Measurements from ENCODE around the gene P2RY8.
"Not testable (repeated sequence)": the region's sequence is repeated elsewhere in the genome, so short reads cannot be mapped to it uniquely, and the experiment has no call there.

The P2RY8 gene

GRCh38 chrX:1537716-1538090 lies 718 bp upstream of the P2RY8 start:
- H3K9ac ChIP-seq (ENCODE audit: low read length); H3K36me3 ChIP-seq (ENCODE audit: control insufficient read depth, insufficient read depth, low read length); H3K4ac ChIP-seq (ENCODE audit: low read depth, low read length); H2BK120ac ChIP-seq (ENCODE audit: low read depth, low read length); H3K4me3 ChIP-seq (ENCODE audit: low read length); DNase-seq; H2BK5ac ChIP-seq (ENCODE audit: low read length); H3K79me1 ChIP-seq (ENCODE audit: low read length); H4K8ac ChIP-seq (ENCODE audit: low read depth, low read length); H3K18ac ChIP-seq (ENCODE audit: low read length); H3K4me2 ChIP-seq (ENCODE audit: low read length); H3K27me3 ChIP-seq (ENCODE audit: insufficient read depth, low read length, poor library complexity); H2BK15ac ChIP-seq (replicated peaks; ENCODE audit: low read depth); H3K23ac ChIP-seq (ENCODE audit: low read length); H4K5ac ChIP-seq (ENCODE audit: low read length); H3K4me1 ChIP-seq (ENCODE audit: control insufficient read depth, low read depth, low read length); H3K27ac ChIP-seq (ENCODE audit: low read depth, low read length); H3K79me2 ChIP-seq (ENCODE audit: control insufficient read depth, insufficient read depth, low read length); H3K56ac ChIP-seq (ENCODE audit: low read length); H2AK5ac ChIP-seq (ENCODE audit: low read length): not testable (repeated sequence)
- no CpG with 5 or more reads among the region's 7 CpGs for WGBS (ENCODE audit: extremely low coverage, insufficient coverage, low lambda C conversion rate)

GRCh38 chrX:1536712-1537030 lies 314 bp downstream of the P2RY8 start:
- H3K79me2 ChIP-seq (ENCODE audit: control insufficient read depth, insufficient read depth, low read length), result no peaks in the 10 kb centered on the region
- H3K18ac ChIP-seq (ENCODE audit: low read length), result no peak overlapping the region
- no peak overlapping the region for H4K5ac ChIP-seq (ENCODE audit: low read length)
- H4K8ac ChIP-seq (ENCODE audit: low read depth, low read length), result no peak overlapping the region
- no CpG with 5 or more reads among the region's 17 CpGs for WGBS (ENCODE audit: extremely low coverage, insufficient coverage, low lambda C conversion rate)
- H3K79me1 ChIP-seq (ENCODE audit: low read length), result no peaks in the 10 kb centered on the region
- no peak overlapping the region for H3K56ac ChIP-seq (ENCODE audit: low read length)
- H2AK5ac ChIP-seq (ENCODE audit: low read length), result no peak overlapping the region
- no peak overlapping the region for H3K9ac ChIP-seq (ENCODE audit: low read length)
- no peak overlapping the region for H3K27ac ChIP-seq (ENCODE audit: low read depth, low read length)
- H3K23ac ChIP-seq (ENCODE audit: low read length), result no peak overlapping the region
- H3K36me3 ChIP-seq (ENCODE audit: control insufficient read depth, insufficient read depth, low read length), result no peaks in the 10 kb centered on the region
- DNase-seq, result no peak
- no peak overlapping the region for H2BK15ac ChIP-seq (replicated peaks; ENCODE audit: low read depth)
- no peak overlapping the region for H3K4me3 ChIP-seq (ENCODE audit: low read length)
- H2BK5ac ChIP-seq (ENCODE audit: low read length), result no peak overlapping the region
- no peak overlapping the region for H2BK120ac ChIP-seq (ENCODE audit: low read depth, low read length)
- H3K27me3 ChIP-seq (ENCODE audit: insufficient read depth, low read length, poor library complexity), result no peaks in the 10 kb centered on the region
- H3K4me1 ChIP-seq (ENCODE audit: control insufficient read depth, low read depth, low read length), result no peaks in the 10 kb centered on the region
- H3K4me2 ChIP-seq (ENCODE audit: low read length), result no peak overlapping the region
- H3K4ac ChIP-seq (ENCODE audit: low read depth, low read length), result no peak overlapping the region

DNA sequence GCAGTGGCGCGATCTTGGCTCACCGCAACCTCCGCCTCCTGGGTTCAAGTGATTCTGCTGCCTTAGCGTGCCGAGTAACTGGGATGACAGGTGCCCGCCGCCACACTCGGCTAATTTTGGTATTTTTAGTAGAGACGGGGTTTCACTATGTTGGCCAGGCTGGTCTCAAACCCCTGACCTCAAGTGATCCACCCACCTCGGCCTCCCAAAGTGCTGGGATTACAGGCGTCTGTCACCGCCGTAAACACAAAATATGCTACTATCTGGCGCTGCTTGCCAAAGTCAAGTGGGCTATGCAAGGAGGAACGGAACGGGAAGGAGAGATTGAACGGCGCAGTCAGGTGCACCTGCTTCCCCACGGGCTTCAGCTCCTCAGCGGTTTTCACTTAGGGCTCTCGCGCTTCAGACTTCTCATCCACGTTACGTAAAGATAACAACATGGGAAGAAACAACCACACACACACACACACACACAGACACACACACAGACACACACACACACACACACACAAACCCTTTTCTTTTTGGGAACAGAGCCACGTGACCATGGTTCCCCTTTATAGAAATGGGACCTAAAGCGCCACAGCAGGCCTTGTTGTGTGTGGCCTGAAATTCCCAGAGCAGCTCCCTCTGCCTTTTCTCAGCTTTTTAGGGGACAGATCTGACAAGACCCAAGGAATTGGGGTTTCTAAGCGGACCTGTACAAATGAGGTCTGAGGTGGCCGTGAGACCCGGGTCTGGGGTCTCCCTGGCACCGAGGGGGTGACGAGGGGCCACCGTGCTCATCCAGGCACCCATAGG lies 1.5 kb downstream of the P2RY8 start:
- Histone ChIP-seq H3K79me1 (ENCODE audit: low read length) (no peaks in the 10 kb centered on the region), H2BK15ac (replicated peaks; ENCODE audit: low read depth) (no peak overlapping the region), H4K8ac (ENCODE audit: low read depth, low read length) (no peak overlapping the region), H2AK5ac (ENCODE audit: low read length) (no peak overlapping the region), H2BK5ac (ENCODE audit: low read length) (no peak overlapping the region), H3K4me1 (ENCODE audit: control insufficient read depth, low read depth, low read length) (no peaks in the 10 kb centered on the region), H3K27ac (ENCODE audit: low read depth, low read length) (no peak overlapping the region), H3K18ac (ENCODE audit: low read length) (no peak overlapping the region), H3K4me3 (ENCODE audit: low read length) (no peak overlapping the region), H3K23ac (ENCODE audit: low read length) (no peak overlapping the region), H3K4ac (ENCODE audit: low read depth, low read length) (no peak overlapping the region), H3K56ac (ENCODE audit: low read length) (no peak overlapping the region), H3K9ac (ENCODE audit: low read length) (no peak overlapping the region), H3K36me3 (ENCODE audit: control insufficient read depth, insufficient read depth, low read length) (no peaks in the 10 kb centered on the region), H3K79me2 (ENCODE audit: control insufficient read depth, insufficient read depth, low read length) (no peaks in the 10 kb centered on the region), H3K4me2 (ENCODE audit: low read length) (no peak overlapping the region), H2BK120ac (ENCODE audit: low read depth, low read length) (no peak overlapping the region), H4K5ac (ENCODE audit: low read length) (no peak overlapping the region), H3K27me3 (ENCODE audit: insufficient read depth, low read length, poor library complexity) (no peaks in the 10 kb centered on the region)
- no peak for DNase-seq
- WGBS (ENCODE audit: extremely low coverage, insufficient coverage, low lambda C conversion rate), result no CpG with 5 or more reads among the region's 33 CpGs

GRCh38 chrX:1534301-1535168 lies 2.5 kb downstream of the P2RY8 start:
- Histone ChIP-seq H3K36me3 (ENCODE audit: control insufficient read depth, insufficient read depth, low read length) (no peaks in the 10 kb centered on the region), H3K4me3 (ENCODE audit: low read length) (no peak overlapping the region), H4K8ac (ENCODE audit: low read depth, low read length) (no peak overlapping the region), H2AK5ac (ENCODE audit: low read length) (no peak overlapping the region), H3K27me3 (ENCODE audit: insufficient read depth, low read length, poor library complexity) (no peaks in the 10 kb centered on the region), H3K9ac (ENCODE audit: low read length) (no peak overlapping the region), H3K4me2 (ENCODE audit: low read length) (no peak overlapping the region), H2BK15ac (replicated peaks; ENCODE audit: low read depth) (no peak overlapping the region), H3K79me1 (ENCODE audit: low read length) (no peaks in the 10 kb centered on the region), H3K56ac (ENCODE audit: low read length) (no peak overlapping the region), H2BK5ac (ENCODE audit: low read length) (no peak overlapping the region), H3K27ac (ENCODE audit: low read depth, low read length) (no peak overlapping the region), H2BK120ac (ENCODE audit: low read depth, low read length) (no peak overlapping the region), H4K5ac (ENCODE audit: low read length) (no peak overlapping the region), H3K23ac (ENCODE audit: low read length) (no peak overlapping the region), H3K4ac (ENCODE audit: low read depth, low read length) (no peak overlapping the region), H3K18ac (ENCODE audit: low read length) (no peak overlapping the region), H3K4me1 (ENCODE audit: control insufficient read depth, low read depth, low read length) (no peaks in the 10 kb centered on the region), H3K79me2 (ENCODE audit: control insufficient read depth, insufficient read depth, low read length) (no peaks in the 10 kb centered on the region)
- no CpG with 5 or more reads among the region's 22 CpGs for WGBS (ENCODE audit: extremely low coverage, insufficient coverage, low lambda C conversion rate)
- DNase-seq, result peak; percentile 16

DNA sequence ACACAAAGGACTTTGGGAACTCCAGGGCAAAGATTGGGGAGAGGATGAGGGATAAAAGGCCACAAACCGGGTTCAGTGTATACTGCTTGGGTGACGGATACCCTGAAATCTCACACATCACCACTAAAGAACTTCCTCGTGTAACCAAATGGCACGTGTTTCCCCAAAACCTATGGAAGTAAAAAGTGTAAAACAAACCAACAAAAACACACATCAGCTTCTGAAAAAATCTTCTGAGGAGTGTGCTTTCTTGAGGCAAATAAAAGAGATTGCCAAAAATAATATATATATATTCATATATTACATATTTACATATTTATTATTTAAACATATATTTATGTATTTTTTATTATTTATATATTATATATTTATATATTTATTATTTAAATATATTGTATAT lies 3.9 kb downstream of the P2RY8 start:
- Histone ChIP-seq H3K27ac (ENCODE audit: low read depth, low read length) (no peak overlapping the region), H3K18ac (ENCODE audit: low read length) (no peak overlapping the region), H4K8ac (ENCODE audit: low read depth, low read length) (no peak overlapping the region), H3K79me1 (ENCODE audit: low read length) (no peaks in the 10 kb centered on the region), H3K4me3 (ENCODE audit: low read length) (no peak overlapping the region), H2BK15ac (replicated peaks; ENCODE audit: low read depth) (no peak overlapping the region), H3K27me3 (ENCODE audit: insufficient read depth, low read length, poor library complexity) (no peaks in the 10 kb centered on the region), H3K36me3 (ENCODE audit: control insufficient read depth, insufficient read depth, low read length) (no peaks in the 10 kb centered on the region), H3K4me1 (ENCODE audit: control insufficient read depth, low read depth, low read length) (no peaks in the 10 kb centered on the region), H3K4ac (ENCODE audit: low read depth, low read length) (no peak overlapping the region), H4K5ac (ENCODE audit: low read length) (no peak overlapping the region), H3K79me2 (ENCODE audit: control insufficient read depth, insufficient read depth, low read length) (no peaks in the 10 kb centered on the region), H2AK5ac (ENCODE audit: low read length) (no peak overlapping the region), H3K23ac (ENCODE audit: low read length) (no peak overlapping the region), H3K56ac (ENCODE audit: low read length) (no peak overlapping the region), H2BK120ac (ENCODE audit: low read depth, low read length) (no peak overlapping the region), H3K4me2 (ENCODE audit: low read length) (no peak overlapping the region), H3K9ac (ENCODE audit: low read length) (no peak overlapping the region), H2BK5ac (ENCODE audit: low read length) (no peak overlapping the region)
- no peak for DNase-seq
- WGBS (ENCODE audit: extremely low coverage, insufficient coverage, low lambda C conversion rate), result no CpG with 5 or more reads among the region's 4 CpGs
